Raji (cell line): ENCODE measurements around the gene EEFSEC.

Experiments used
- POLR2A ChIP-seq: IDR thresholded peaks from 2 replicates; pipeline ENCODE4 v1.6.1; 2011; ENCODE audit warnings: low read depth, low read length, control low read depth; ENCODE audit not compliant: insufficient read depth

The EEFSEC gene, protein sequence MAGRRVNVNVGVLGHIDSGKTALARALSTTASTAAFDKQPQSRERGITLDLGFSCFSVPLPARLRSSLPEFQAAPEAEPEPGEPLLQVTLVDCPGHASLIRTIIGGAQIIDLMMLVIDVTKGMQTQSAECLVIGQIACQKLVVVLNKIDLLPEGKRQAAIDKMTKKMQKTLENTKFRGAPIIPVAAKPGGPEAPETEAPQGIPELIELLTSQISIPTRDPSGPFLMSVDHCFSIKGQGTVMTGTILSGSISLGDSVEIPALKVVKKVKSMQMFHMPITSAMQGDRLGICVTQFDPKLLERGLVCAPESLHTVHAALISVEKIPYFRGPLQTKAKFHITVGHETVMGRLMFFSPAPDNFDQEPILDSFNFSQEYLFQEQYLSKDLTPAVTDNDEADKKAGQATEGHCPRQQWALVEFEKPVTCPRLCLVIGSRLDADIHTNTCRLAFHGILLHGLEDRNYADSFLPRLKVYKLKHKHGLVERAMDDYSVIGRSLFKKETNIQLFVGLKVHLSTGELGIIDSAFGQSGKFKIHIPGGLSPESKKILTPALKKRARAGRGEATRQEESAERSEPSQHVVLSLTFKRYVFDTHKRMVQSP

DNA sequence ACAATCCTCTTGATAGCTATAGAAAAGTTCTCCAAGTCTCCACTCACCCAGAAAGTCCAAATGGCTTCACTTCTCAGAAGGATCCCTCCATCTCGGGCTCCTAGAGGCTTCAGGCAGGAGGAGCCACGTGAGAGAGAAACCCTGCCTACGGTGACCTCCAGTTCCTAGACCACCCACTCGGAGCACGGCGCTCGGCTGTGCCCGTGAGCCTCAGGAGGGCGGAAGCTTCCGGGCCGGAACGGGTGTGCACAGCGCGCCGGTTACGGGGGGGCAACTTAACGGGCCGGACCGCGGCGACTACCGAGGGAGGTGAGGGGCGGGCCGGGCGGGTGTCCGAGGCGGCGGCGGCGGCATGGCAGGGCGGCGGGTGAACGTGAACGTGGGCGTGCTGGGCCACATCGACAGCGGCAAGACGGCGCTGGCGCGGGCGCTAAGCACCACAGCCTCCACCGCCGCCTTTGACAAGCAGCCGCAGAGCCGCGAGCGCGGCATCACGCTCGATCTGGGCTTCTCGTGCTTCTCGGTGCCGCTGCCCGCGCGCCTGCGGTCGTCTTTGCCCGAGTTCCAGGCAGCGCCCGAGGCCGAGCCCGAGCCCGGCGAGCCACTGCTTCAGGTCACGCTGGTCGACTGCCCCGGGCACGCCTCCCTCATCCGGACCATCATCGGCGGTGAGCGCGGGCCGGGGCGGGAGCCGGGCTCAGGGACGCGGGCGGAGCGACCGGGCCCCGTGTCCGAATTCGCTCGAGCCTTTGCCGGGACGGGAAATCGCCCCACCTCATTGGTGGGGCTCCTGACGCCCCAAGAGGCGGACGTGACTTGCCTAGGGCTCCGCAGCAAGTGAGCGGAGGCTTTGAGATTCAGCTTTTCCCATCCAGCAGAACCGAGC is at the start of gene EEFSEC:
Gene EEFSEC (plus strand): TSS at position 326 of the 886 bp plus-strand sequence. CDS start 27 bp downstream, at position 353.
- peak; percentile 79 for TF ChIP-seq POLR2A

DNA sequence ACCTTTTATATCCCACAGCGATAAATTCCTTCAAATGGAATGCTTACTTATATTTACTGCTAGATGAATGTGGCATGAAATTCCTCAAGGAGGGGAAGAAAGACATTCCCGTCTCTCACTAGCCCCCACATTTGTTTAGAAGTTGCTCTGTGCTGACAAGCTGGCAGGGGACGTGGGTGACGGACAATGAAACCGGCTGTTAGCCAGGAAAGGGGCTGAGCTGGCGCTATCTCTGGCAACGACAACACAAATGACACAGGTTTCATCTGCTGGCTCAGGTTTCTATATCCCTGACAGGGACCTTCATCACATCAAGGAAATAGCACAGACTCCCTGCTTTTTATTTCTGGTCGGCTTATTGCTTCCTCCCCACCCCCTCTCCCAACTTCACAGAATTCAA is 45.4 kb upstream of the EEFSEC start:
- TF ChIP-seq POLR2A = no peak

DNA sequence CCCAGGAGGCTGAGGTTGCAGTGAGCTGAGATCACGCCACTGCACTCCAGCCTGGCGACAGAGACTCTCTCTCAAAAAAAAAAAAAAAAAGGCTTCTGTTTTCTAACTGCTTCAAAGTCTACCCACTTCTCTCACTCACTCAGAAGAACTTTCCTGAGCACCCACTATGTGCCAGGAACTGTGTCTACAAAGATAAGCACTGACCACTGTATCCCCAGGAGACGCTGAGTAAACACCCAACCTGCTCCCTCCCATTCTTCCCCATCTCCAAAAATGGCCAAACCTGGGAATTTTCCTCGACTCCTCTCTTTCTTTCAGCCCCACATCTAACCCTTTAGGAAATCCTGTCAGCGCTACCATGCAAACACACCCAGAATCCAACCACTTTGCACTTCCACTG is 42.1 kb upstream of the EEFSEC start:
- no peak for TF ChIP-seq POLR2A

DNA sequence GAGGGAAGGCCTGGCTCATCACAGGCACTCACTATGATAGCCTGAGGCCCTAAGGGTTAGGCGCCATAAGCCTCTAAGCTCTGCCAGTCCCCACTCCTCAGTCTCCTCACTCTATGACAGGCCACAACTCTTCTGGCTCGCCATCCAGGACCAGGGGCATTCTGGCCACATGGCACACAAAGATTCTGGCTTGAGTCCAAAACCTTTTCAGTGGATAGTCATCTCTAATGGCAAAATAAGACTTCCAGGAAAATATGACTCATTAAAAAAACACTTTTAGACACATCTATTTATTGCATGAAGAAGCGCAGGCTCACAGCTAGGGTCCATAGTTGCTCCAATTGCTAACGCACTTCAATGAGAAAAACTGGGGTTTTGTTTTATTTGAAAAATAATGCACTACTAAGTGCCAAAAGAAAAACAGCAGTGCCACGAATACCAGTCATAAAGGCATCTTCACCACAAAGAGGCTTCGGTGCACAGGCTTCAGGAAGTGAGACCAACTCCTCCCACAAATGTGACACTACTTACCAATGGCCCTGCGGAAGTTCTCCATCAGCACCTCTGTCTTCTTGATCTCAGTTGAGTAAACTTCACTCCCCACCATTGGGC is 40.8 kb upstream of the EEFSEC start:
- no peak for TF ChIP-seq POLR2A

DNA sequence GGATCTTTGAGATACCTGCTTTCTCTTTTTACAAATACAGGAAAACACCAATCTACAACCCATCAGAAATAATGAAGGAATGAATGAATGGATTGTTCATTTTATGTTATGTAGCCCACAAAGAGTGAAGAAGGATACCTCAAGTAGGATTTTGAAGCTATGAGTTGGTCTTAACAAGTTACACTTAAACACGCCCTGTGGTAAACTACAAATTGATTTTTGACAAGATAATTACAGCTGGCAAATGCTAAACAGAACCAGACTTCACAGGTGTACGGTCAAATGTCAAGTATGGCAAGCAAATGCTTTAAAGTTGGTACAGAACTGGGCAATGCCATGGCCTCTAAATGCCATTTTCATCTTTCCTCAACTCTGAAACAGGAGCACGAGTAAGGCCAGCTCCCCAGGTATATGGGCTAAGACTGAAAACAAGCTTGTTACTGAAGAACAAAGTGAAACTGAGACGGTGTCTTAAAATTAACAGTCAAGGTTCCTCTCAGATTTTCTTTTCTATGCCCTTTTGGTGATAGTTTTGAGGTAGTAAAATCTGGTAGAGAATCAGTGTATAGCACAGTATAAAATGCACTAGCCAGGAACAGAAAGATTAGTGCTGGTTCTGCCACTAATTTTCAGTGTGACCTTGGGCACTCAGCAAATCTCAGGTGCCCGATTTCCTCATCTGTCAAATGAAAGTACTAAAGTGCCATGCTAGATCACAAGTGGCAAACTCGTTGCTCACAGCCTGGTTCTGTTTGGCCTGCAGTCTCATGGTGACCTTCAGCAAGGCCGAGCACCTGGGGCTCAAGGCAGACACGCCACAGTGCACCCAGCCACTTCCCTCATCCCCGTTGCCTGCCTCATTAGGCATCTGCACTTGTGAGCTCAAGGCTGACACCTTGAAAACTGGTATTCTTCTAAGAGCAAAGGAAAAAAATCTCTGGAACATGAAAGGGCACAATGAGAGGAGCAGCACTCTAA is 39.2 kb upstream of the EEFSEC start:
- TF ChIP-seq POLR2A = no peak

DNA sequence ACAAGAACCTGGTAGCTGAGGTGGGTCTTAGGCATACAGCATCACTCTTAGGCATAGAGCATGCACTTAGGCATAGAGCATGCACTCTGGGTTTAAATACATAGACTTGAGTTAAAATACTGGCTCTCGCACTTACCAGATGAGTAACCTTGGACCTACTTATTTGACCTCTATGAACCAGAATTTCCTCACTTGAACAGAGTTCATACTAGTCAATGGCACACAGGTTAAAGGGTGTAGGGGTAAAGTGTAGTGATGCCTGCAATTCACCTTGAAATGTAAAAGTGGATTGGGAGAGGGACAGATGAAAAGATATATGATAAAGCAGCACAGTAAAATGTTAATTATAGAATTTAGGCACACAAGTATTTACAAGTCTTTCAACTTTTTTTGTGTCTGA is 31.3 kb upstream of the EEFSEC start:
- TF ChIP-seq POLR2A = no peak

DNA sequence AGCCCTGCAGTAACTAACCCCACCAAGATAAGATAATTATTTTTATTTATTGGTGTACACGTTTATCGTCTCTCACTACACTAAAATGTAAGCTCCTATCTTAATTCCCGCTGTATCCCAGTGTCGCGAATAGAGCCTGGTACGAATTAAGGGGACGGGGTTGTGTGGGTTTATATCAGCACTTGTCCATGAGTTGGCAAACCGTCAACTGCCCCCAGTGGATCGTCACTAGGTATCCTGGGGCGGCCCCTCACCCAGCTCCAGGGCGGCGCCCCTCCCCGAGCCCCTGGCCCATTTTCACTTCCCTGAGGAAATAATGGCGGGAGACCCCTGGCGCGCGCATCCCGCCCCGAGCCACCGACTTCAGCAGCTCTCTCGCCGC is 30.1 kb upstream of the EEFSEC start:
- TF ChIP-seq POLR2A = no peak

DNA sequence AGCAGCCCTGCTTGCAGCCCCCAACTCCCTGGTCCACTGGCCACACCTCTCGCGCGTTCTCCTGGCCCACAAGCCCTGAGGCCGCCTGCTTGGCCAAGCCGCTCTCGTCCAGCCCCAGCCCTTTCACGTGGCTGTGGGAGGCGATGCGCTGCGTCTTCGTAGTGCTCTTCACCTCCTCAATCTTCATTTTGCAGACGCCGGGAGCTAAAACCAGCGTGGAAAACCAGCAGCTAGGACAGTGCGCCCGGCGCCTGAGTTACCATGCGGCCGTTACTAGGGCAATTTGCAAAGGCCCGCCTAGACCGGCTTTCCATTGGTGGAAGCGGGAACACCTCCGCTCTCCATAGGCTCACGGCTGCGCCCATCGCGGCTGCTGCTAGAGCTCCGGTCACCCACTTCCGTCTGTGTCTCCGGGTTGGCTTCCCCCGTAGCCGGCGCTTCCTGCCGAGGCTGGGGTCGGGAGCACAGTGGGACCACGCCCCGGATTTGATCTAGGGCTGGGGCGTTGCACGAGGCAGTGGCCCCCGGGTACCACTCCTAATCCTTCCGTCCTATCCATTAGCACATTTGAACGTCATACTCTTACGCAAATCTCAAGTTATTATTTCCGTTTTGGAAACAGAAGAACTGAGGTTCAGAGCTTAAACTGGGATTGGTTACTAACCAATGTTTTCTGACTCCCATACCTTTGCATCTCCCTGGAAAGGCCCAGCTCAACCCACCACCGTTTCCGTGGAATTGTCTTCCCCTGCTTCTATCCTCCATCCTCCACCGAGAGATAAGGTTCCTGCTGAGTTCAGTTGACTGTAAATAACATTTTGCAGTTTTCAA is 29.5 kb upstream of the EEFSEC start, which contains the start of gene RUVBL1:
Gene RUVBL1 (minus strand): TSS at position 275 of the 831 bp plus-strand sequence. CDS start 88 bp downstream, at position 187.
- TF ChIP-seq POLR2A = peak; percentile 76

DNA sequence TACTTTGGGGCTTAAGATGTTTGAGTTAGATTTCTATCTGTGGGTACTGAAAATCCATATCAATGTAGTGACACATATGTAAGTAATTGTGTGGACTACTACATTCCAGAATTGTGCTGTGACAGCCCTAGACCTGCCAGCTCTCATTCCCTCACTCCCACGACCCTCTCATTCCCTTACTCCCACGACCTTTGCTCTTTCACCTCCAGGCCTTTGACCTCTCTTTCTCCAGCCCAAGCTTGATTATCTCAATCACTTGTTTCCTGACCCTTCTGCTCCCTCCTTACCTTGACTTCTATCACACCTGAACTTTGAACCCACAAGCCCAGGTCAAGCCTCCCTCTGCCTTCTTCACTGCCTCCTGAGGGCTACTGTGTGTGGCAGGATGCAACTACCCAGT is 26.0 kb upstream of the EEFSEC start:
- no peak for TF ChIP-seq POLR2A

DNA sequence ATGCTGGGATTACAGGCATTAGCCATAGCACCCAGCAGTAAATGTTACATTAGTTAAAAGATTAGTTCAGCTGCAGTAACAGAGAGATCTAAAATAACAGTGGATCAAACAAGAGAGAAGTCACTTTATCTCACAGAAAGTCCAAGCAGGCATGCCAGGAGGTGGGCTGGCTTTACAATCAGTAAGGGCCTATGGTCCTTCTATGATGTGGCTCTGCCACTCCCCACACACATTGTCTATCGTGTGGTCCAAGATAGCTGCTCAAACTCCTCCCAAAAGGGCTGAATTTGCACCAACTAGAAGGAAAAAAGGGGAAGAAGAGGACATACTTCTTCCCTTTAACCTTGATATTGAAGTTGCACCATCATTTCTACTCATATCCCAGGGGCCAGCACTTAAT is 25.0 kb upstream of the EEFSEC start:
- no peak for TF ChIP-seq POLR2A

DNA sequence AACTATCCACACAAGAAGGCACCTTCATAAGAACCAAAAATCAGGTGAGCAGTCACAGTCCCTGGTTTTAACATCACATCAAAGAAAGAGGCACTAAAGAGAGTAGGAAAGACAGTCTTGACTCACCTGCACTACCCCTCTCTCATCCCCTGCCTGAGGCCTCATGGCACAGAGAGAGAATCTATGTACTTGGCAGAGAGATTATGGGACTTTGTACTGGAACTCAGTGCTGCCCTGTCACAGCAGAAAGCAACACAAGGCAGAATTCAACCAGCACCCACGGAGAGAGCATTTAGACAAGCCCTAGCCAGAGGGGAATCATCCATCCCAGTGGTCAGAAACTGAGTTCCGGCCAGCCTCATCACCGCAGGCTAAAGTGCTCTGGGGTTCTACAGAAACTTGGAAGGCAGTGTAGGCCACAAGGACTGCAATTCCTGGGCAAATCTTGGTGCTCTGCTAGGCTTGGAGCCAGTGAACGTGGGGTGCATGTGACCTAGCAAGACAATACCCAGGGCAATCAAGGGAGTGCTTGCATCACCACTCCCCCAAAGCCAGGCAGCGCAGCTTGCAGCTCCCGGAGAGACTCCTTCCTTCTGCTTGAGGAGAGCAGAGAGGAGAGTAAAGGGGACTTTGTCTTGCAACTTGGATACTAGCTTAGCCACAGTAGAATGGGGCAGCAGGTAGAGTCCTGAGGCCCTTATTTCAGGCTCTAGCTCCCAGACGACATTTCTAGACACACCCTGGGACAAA is 21.2 kb upstream of the EEFSEC start:
- TF ChIP-seq POLR2A = no peak

DNA sequence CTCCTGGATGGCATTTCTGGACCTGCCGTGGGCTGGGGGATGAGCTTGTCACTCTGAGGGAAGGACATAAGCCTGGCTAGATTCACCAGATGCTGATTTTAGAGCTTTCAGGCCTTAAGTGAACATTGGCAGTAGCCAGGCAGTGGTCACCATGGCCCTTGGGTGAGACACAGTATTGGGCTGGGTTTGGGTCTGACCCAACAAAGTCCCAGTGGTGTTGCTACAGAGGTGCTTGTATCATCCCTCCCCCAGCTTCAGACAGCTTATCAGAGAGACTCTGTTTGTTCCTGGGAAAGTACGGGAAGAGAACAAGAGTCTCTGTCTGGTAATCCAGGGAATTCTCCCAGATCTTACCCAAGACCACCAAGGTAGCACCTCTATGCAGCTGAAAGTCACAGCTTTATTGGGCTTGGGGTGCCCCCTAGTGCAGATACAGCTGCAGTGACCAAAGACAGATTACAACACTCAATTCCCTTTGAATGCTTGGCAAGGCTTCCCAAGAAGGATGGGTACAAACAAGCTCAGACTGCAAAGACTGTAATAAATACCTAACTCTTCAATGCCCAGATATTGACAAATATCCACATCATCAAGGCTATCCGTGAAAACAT is 19.9 kb upstream of the EEFSEC start:
- TF ChIP-seq POLR2A = no peak

DNA sequence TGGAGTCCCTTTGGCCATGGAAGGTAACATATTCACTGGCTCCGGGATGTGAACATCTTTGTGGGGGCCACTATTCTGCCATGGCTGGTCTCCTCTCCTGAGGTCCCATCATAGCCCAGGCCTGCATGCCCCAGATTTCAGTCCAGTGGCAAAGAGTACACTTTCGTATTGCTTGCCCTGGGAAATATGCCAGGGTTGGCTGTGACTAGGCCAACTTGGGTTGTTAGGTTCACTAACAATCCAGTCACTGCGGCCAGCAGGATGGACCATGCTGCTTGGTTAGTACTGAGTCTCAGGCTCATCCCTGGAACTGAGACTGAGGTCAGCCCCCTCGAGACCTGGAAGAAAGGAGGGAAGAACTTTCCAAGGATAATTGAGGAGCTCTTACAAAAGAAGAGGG is 9.8 kb upstream of the EEFSEC start:
- no peak for TF ChIP-seq POLR2A
